ENCODE results near the gene WAPL.

DNA sequence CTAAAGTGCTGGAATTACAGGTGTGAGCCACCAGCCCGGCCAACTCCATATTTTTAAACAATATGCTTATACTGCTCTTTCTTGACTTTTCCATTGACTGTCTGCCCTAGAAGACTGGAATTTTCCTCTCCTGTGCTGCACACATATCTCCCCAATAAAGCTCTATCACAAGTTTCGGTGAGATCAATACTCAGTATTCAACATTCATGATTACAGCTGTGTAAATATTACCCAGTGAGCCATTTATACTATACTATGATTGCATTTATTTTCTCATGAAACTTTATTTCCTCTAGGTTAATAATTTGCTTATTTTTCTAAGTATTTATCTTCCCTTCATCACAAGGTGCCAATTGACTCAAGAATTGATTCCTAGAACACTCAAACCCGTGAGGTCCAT, 106.5 kb downstream of the WAPL start:
- TF ChIP-seq, protein P1, sequence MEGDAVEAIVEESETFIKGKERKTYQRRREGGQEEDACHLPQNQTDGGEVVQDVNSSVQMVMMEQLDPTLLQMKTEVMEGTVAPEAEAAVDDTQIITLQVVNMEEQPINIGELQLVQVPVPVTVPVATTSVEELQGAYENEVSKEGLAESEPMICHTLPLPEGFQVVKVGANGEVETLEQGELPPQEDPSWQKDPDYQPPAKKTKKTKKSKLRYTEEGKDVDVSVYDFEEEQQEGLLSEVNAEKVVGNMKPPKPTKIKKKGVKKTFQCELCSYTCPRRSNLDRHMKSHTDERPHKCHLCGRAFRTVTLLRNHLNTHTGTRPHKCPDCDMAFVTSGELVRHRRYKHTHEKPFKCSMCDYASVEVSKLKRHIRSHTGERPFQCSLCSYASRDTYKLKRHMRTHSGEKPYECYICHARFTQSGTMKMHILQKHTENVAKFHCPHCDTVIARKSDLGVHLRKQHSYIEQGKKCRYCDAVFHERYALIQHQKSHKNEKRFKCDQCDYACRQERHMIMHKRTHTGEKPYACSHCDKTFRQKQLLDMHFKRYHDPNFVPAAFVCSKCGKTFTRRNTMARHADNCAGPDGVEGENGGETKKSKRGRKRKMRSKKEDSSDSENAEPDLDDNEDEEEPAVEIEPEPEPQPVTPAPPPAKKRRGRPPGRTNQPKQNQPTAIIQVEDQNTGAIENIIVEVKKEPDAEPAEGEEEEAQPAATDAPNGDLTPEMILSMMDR (IDR thresholded peaks at IDR 0.05) = no peak
- TF ChIP-seq POLR2A (IDR thresholded peaks at IDR 0.05) (no peak), EP300 (IDR thresholded peaks at IDR 0.05) (no peak)

Data from ovary (tissue), 3 donors.